Adrenal gland (tissue), 12 donors: ENCODE results near the gene CASS4. TPM values are rescaled to one million over a fixed set of nuclear protein-coding genes. Genes with fewer than 3 reads are reported as not detected.

Experiments used
- DNase-seq, 7 donors: peaks; one replicate each; pipeline ENCODE4 v3.0.0-alpha.2; 2019 to 2020
- H3K27ac ChIP-seq, 5 donors: fragments of 200-600 bp; sonication (generic) in 4 of 5; 1 replicate in 3 of 5; 2 replicates in 2 of 5; pipeline versions ENCODE4 v1.5.1 to v1.8.0; 2016 to 2020; ENCODE audit warnings: mild to moderate bottlenecking in 1 of 5
- H3K27me3 ChIP-seq: fragments of 200-600 bp; 2 replicates; pipeline ENCODE4 v1.8.0; 2021
- H3K36me3 ChIP-seq, 2 donors: fragments of 200-600 bp; replicated peaks in 1 of 2; 1 replicate in 1 of 2; 2 replicates in 1 of 2; pipeline versions ENCODE4 v1.5.1 to v1.8.0; 2018 to 2022
- H3K4me1 ChIP-seq, 2 donors: fragments of 200-600 bp; replicated peaks in 1 of 2; 1 replicate in 1 of 2; 2 replicates in 1 of 2; pipeline versions ENCODE4 v1.5.1 to v1.8.0; 2018 to 2021
- H3K4me3 ChIP-seq, 4 donors: fragments of 200-600 bp; sonication (generic) in 3 of 4; one replicate each; pipeline ENCODE4 v1.5.1; 2016 to 2018
- H3K9me3 ChIP-seq, 3 donors: fragments of 200-600 bp; sonication (generic) in 1 of 3; replicated peaks in 1 of 3; 1 replicate in 2 of 3; 2 replicates in 1 of 3; pipeline versions ENCODE4 v1.5.1 to v1.8.0; 2016 to 2021
- CTCF ChIP-seq, 6 experiments: fragments of 450-650 bp in 4 of 6; fragments of 200-600 bp in 2 of 6; sonication (generic) in 1 of 6; IDR thresholded peaks; 1 replicate in 5 of 6; 2 replicates in 1 of 6; pipeline versions ENCODE4 v1.5.1 to v1.8.0; 2016 to 2021; ENCODE audit warnings: antibody characterized with exemption in 6 of 6, mild to moderate bottlenecking in 2 of 6, moderate library complexity in 1 of 6
- POLR2A ChIP-seq, 2 donors: fragments of 450-650 bp; IDR thresholded peaks; one replicate each; pipeline ENCODE4 v1.6.1; 2017; ENCODE audit warnings: antibody characterized with exemption in 2 of 2, mild to moderate bottlenecking in 2 of 2, moderate library complexity in 1 of 2
- WGBS, 4 donors: extraction: QIAGEN DNeasy Blood & Tissue Kit in 2 of 4; methylation state at CpG; one replicate each; pipeline versions ENCODE4 v1.1.5 to v1.1.7; 2013 to 2017; 5-methylcytosine and 5-hydroxymethylcytosine counted together
- intact Hi-C, 2 donors: fragments of 100-400 bp; cut with DNase I; formaldehyde crosslinking; loops; one replicate each; pipeline versions ENCODE4 v1.14.1 to v1.15.0; 2022 to 2023
- polyA plus RNA-seq, 3 donors: library from polyadenylated mRNA; stranded (reverse); fragments of 200-250 nt in 2 of 3; fragments of 350-450 nt in 1 of 3; fragmentation: Illumina TruSeq in 1 of 3; extraction: RNeasy Lipid Tissue Mini Kit (QIAGEN cat#74804) in 1 of 3; gene quantifications; one replicate each; pipeline ENCODE4 v1.2.3, GENCODE V29; 2013 to 2014
- total RNA-seq, 9 donors: library from RNA; depleted of rRNA in 4 of 9; stranded (reverse); fragments of >200 nt in 4 of 9; fragments of 120-200 nt in 1 of 9; fragmentation: NEBNext Ultra II Directional in 1 of 9; extraction: Animal tissue kit (Norgen Biotek cat#: 25700) in 1 of 9; gene quantifications; one replicate each; pipeline versions ENCODE4 v1.1.0 to v1.2.4, GENCODE V29; 2013 to 2023
- donor health status: healthy with polysubstance abuse.
- donor health status: Bipolar disorder and iron deficiency.
- donor health status: DM: yes; HTN: yes; CAD: no.
- donor health status: DM: no; HTN: no; CAD: no.
- donor health status: DM: no; HTN: no; CAD: no.
- donor health status: DM: yes; HTN: yes; CAD: no.

CASS4 gene
- total and polyA plus RNA-seq, 12 donors: 0.37 to 4.7 (median 1.4) TPM

- H3K4me1 ChIP-seq: no peaks in the 10 kb centered on the region
- TF ChIP-seq POLR2A (IDR thresholded peaks at IDR 0.05) (no peak), CTCF (IDR thresholded peaks at IDR 0.05) (no peak)
- H3K36me3 ChIP-seq: peaks cover 0 to 65% of the 10 kb centered on the region in 2 donors
- WGBS, 4 donors: 75 to 78% (median 75%) methylated on average over 7 of the region's 7 CpGs
- intact Hi-C loops: no loop called here
- no peak overlapping the region for H3K4me3 ChIP-seq
- no peak overlapping the region for H3K27ac ChIP-seq
- no peaks in the 10 kb centered on the region for H3K9me3 ChIP-seq
- no peaks in the 10 kb centered on the region for H3K27me3 ChIP-seq
- DNase-seq: no peak
Measured at GRCh38 chr20:56483970-56484369, 71.9 kb downstream of the CASS4 start.

- Histone ChIP-seq H3K36me3 (peaks cover 0 to 52% of the 10 kb centered on the region in 2 donors), H3K27me3 (no peaks in the 10 kb centered on the region), H3K4me1 (no peaks in the 10 kb centered on the region), H3K27ac (no peak overlapping the region), H3K4me3 (no peak overlapping the region), H3K9me3 (no peaks in the 10 kb centered on the region)
- WGBS, 4 donors: 78 to 91% (median 87%) methylated on average over 11 of the region's 11 CpGs
- no peak for DNase-seq
- TF ChIP-seq POLR2A (IDR thresholded peaks at IDR 0.05) (no peak), CTCF (IDR thresholded peaks at IDR 0.05) (no peak)
- intact Hi-C loops: no loop called here
Measured at GRCh38 chr20:56487216-56487615, 75.2 kb downstream of the CASS4 start.

GRCh38 chr20:56488566-56488965 lies 76.5 kb downstream of the CASS4 start:
- Histone ChIP-seq H3K9me3 (no peaks in the 10 kb centered on the region), H3K36me3 (peaks cover 0 to 44% of the 10 kb centered on the region in 2 donors), H3K4me1 (no peaks in the 10 kb centered on the region), H3K27me3 (no peaks in the 10 kb centered on the region), H3K4me3 (no peak overlapping the region), H3K27ac (no peak overlapping the region)
- DNase-seq: no peak
- intact Hi-C loops: no loop called here
- no peak for TF ChIP-seq POLR2A (IDR thresholded peaks at IDR 0.05)
- TF ChIP-seq CTCF (IDR thresholded peaks at IDR 0.05): no peak
- WGBS, 4 donors: 93 to 98% (median 96%) methylated on average over 5 of the region's 5 CpGs

- Histone ChIP-seq H3K27ac (no peak overlapping the region), H3K4me3 (no peak overlapping the region), H3K4me1 (no peaks in the 10 kb centered on the region), H3K36me3 (no peaks in the 10 kb centered on the region), H3K27me3 (no peaks in the 10 kb centered on the region), H3K9me3 (no peaks in the 10 kb centered on the region)
- intact Hi-C loops: no loop called here
- no peak for DNase-seq
- 97 to 100% (median 97%) methylated on average over 1 of the region's 1 CpG for WGBS, 4 donors
- TF ChIP-seq CTCF (IDR thresholded peaks at IDR 0.05) (no peak), POLR2A (IDR thresholded peaks at IDR 0.05) (no peak)
Measured at GRCh38 chr20:56501116-56501515, 89.1 kb downstream of the CASS4 start.
